Calu3 (cell line): ENCODE data around the gene TCOF1. TPM values are rescaled to one million over a fixed set of nuclear protein-coding genes. Genes with fewer than 3 reads are reported as not detected.

Experiments
- BruUV-seq: library from RNA; stranded (reverse); fragments of 400-500 nt; replicated peaks from 2 replicates; lab custom pipeline; 2021; lab: Mats Ljungman, UMichigan
- CTCF ChIA-PET: fragments of 300-600 bp; sonication (Branson Sonifier 250); formaldehyde crosslinking; loops from one replicate; lab custom pipeline; 2022; ENCODE audit warnings: antibody characterized with exemption; lab: Charles Lee
- DNase-seq: peaks from one replicate; pipeline ENCODE4 v3.0.0; 2022
- H3K27ac Mint-ChIP-seq: one replicate; pipeline ENCODE4 v1.8.0; 2022; ENCODE audit warnings: mixed read lengths; ENCODE audit not compliant: unreplicated experiment
- H3K27me3 Mint-ChIP-seq: one replicate; pipeline ENCODE4 v1.8.0; 2022; ENCODE audit warnings: mixed read lengths; ENCODE audit not compliant: unreplicated experiment
- H3K36me3 Mint-ChIP-seq: one replicate; pipeline ENCODE4 v1.8.0; 2022; ENCODE audit warnings: mild to moderate bottlenecking, moderate library complexity, mixed read lengths; ENCODE audit not compliant: insufficient read depth, unreplicated experiment
- H3K4me1 Mint-ChIP-seq: one replicate; pipeline ENCODE4 v1.8.0; 2022; ENCODE audit warnings: mild to moderate bottlenecking, low read depth, mixed read lengths; ENCODE audit not compliant: unreplicated experiment
- H3K4me3 Mint-ChIP-seq: one replicate; pipeline ENCODE4 v1.8.0; 2022; ENCODE audit warnings: mild to moderate bottlenecking, low read depth, moderate library complexity, mixed read lengths; ENCODE audit not compliant: unreplicated experiment
- H3K9me3 Mint-ChIP-seq: one replicate; pipeline ENCODE4 v1.8.0; 2022; ENCODE audit warnings: low read depth, mixed read lengths; ENCODE audit not compliant: unreplicated experiment
- intact Hi-C: fragments of 100-400 bp; cut with micrococcal nuclease; formaldehyde crosslinking; loops from one replicate; pipeline ENCODE4 v1.10.0; 2022; ENCODE audit not compliant: unreplicated experiment
- total RNA-seq: library from RNA; stranded (reverse); gene quantifications from 2 replicates; pipeline ENCODE4 v1.2.3, GENCODE V29; 2022
- TF ChIP-seq, protein P1 (sequence below): fragments of 200-600 bp; IDR thresholded peaks from one replicate; pipeline ENCODE4 v1.8.0; 2022; ENCODE audit warnings: antibody characterized with exemption; ENCODE audit not compliant: unreplicated experiment

TCOF1 gene
- total RNA-seq, 1 experiment from 2014 or later: 106 TPM

GRCh38 chr5:150346592-150346991 lies 10.9 kb upstream of the TCOF1 start:
- CTCF ChIA-PET: interaction anchor here (0.6 kb wide), 1 partner anchor 26 kb away, joined by 4 read pairs; no protein-coding TSS in a partner anchor
- Mint-ChIP-seq H3K27ac (no peak overlapping the region), H3K27me3 (no peaks in the 10 kb centered on the region), H3K9me3 (no peaks in the 10 kb centered on the region), H3K4me1 (peaks cover 10% of the 10 kb centered on the region), H3K4me3 (no peak overlapping the region), H3K36me3 (no peaks in the 10 kb centered on the region)
- no TSS peak for BruUV-seq
- no peak for DNase-seq
- intact Hi-C loops: no loop called here
- TF ChIP-seq, protein P1, sequence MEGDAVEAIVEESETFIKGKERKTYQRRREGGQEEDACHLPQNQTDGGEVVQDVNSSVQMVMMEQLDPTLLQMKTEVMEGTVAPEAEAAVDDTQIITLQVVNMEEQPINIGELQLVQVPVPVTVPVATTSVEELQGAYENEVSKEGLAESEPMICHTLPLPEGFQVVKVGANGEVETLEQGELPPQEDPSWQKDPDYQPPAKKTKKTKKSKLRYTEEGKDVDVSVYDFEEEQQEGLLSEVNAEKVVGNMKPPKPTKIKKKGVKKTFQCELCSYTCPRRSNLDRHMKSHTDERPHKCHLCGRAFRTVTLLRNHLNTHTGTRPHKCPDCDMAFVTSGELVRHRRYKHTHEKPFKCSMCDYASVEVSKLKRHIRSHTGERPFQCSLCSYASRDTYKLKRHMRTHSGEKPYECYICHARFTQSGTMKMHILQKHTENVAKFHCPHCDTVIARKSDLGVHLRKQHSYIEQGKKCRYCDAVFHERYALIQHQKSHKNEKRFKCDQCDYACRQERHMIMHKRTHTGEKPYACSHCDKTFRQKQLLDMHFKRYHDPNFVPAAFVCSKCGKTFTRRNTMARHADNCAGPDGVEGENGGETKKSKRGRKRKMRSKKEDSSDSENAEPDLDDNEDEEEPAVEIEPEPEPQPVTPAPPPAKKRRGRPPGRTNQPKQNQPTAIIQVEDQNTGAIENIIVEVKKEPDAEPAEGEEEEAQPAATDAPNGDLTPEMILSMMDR: no peak

- no peak for DNase-seq
- Mint-ChIP-seq H3K36me3 (no peaks in the 10 kb centered on the region), H3K9me3 (no peaks in the 10 kb centered on the region), H3K27ac (no peak overlapping the region), H3K4me1 (peaks cover 10% of the 10 kb centered on the region), H3K4me3 (no peak overlapping the region), H3K27me3 (no peaks in the 10 kb centered on the region)
- intact Hi-C loops: no loop called here
- no TSS peak for BruUV-seq
- CTCF ChIA-PET: no interaction called here
- TF ChIP-seq, protein P1: no peak
Measured at GRCh38 chr5:150347003-150347402, 10.5 kb upstream of the TCOF1 start.

DNA sequence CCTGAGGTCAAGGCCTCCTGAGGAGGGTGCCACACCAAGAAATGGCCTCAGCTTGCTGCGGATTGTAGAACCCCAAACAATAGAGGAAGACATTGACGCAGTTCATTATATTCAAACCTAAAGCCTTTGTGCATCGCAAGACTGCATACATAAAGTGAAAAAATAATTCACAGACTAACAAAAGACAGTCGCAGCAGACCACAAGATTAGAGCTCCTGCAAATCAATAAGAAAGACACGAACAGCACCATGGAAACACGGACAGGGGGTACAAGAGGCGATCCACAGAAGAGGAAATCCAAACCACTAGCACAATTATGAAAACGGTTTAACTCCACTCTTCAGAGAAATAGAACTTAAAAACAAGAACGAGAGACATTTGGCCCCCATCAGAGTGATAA lies 10.0 kb upstream of the TCOF1 start:
- Mint-ChIP-seq H3K27me3 (no peaks in the 10 kb centered on the region), H3K4me1 (peaks cover 10% of the 10 kb centered on the region), H3K9me3 (no peaks in the 10 kb centered on the region), H3K27ac (no peak overlapping the region), H3K36me3 (no peaks in the 10 kb centered on the region), H3K4me3 (no peak overlapping the region)
- BruUV-seq: no TSS peak
- CTCF ChIA-PET: no interaction called here
- no peak for DNase-seq
- intact Hi-C loops: no loop called here
- TF ChIP-seq, protein P1: no peak

GRCh38 chr5:150349681-150350275 lies 7.7 kb upstream of the TCOF1 start:
- H3K36me3 Mint-ChIP-seq: no peaks in the 10 kb centered on the region
- CTCF ChIA-PET: interaction anchor here (0.9 to 2.0 kb wide), 4 partner anchors 9 to 94 kb away, joined by 3 to 8 read pairs (median 4); no protein-coding TSS in a partner anchor
- BruUV-seq: no TSS peak
- TF ChIP-seq, protein P1: no peak
- DNase-seq: no peak
- H3K27me3 Mint-ChIP-seq: peaks cover 11% of the 10 kb centered on the region
- H3K4me3 Mint-ChIP-seq: no peak overlapping the region
- H3K4me1 Mint-ChIP-seq: peaks cover 10% of the 10 kb centered on the region
- no peak overlapping the region for H3K27ac Mint-ChIP-seq
- H3K9me3 Mint-ChIP-seq: no peaks in the 10 kb centered on the region
- intact Hi-C loops: loop anchor here (1.0 kb wide), 3 partner anchors 62 to 188 kb away; no protein-coding TSS in a partner anchor
